Prostate gland (tissue), 2 donors: ENCODE measurements around the gene GAK. TPM values are rescaled to one million over a fixed set of nuclear protein-coding genes. Genes with fewer than 3 reads are reported as not detected.

Source experiments
- DNase-seq: peaks from one replicate; pipeline ENCODE4 v3.0.0-alpha.2; 2019; ENCODE audit warnings: low spot score
- H3K27ac ChIP-seq, 2 donors: fragments of 200-600 bp; sonication (generic); 2 replicates each; pipeline ENCODE4 v1.5.1; 2017 to 2019
- H3K27me3 ChIP-seq: fragments of 200-600 bp; sonication (generic); replicated peaks from 2 replicates; pipeline ENCODE4 v1.5.1; 2019; ENCODE audit not compliant: insufficient read depth
- H3K36me3 ChIP-seq, 2 donors: fragments of 200-600 bp; sonication (generic); 1 replicate in 1 of 2; 2 replicates in 1 of 2; pipeline versions ENCODE4 v1.5.1 to v1.8.1; 2017 to 2019
- H3K4me1 ChIP-seq: fragments of 200-600 bp; sonication (generic); replicated peaks from 2 replicates; pipeline ENCODE4 v1.5.1; 2019
- H3K4me3 ChIP-seq, 2 donors: fragments of 200-600 bp; sonication (generic); 2 replicates each; pipeline ENCODE4 v1.5.1; 2017 to 2019
- H3K9me3 ChIP-seq: fragments of 200-600 bp; sonication (generic); 2 replicates; pipeline ENCODE4 v1.5.1; 2017
- POLR2A ChIP-seq: fragments of 450-650 bp; IDR thresholded peaks from one replicate; pipeline ENCODE4 v1.6.1; 2016; ENCODE audit warnings: antibody characterized with exemption, mild to moderate bottlenecking
- POLR2AphosphoS5 ChIP-seq: sonication (generic); formaldehyde crosslinking; IDR thresholded peaks from one replicate; pipeline ENCODE4 v1.6.1; 2017; ENCODE audit warnings: antibody characterized with exemption
- WGBS: methylation state at CpG from one replicate; pipeline ENCODE4 v1.1.5; 2018; 5-methylcytosine and 5-hydroxymethylcytosine counted together
- intact Hi-C: fragments of 100-400 bp; cut with DNase I; formaldehyde crosslinking; loops from one replicate; pipeline ENCODE4 v1.14.2; 2022
- total RNA-seq, 2 donors: library from RNA; depleted of rRNA; stranded (reverse); fragments of >200 nt; gene quantifications; one replicate each; pipeline ENCODE4 v1.1.0, GENCODE V29; 2016
- TF ChIP-seq, protein P1 (sequence below), 4 experiments: fragments of 200-600 bp in 2 of 4; fragments of 450-650 bp in 2 of 4; sonication (generic) in 2 of 4; IDR thresholded peaks; 1 replicate in 3 of 4; 2 replicates in 1 of 4; pipeline ENCODE4 v1.5.1; 2016 to 2019; ENCODE audit warnings: antibody characterized with exemption in 4 of 4, mild to moderate bottlenecking in 2 of 4, moderate library complexity in 2 of 4

The GAK gene
- total RNA-seq, 2 donors from 2014 or later, result 158 to 181 TPM

GRCh38 chr4:821181-821591, 110.9 kb downstream of the GAK start:
- H3K27me3 ChIP-seq, result peaks cover 28% of the 10 kb centered on the region
- 69% methylated on average over 19 of the region's 22 CpGs for WGBS
- peaks cover 4% of the 10 kb centered on the region for H3K4me1 ChIP-seq

GRCh38 chr4:820230-821172, 111.6 kb downstream of the GAK start:
- Histone ChIP-seq H3K4me3 (no peak overlapping the region), H3K36me3 (no peaks in the 10 kb centered on the region), H3K4me1 (peaks cover 3% of the 10 kb centered on the region), H3K27ac (no peak overlapping the region), H3K27me3 (peaks cover 28% of the 10 kb centered on the region), H3K9me3 (no peaks in the 10 kb centered on the region)
- intact Hi-C loops, result no loop called here
- WGBS, result 83% methylated on average over 23 of the region's 24 CpGs
- no peak for TF ChIP-seq POLR2A
- no peak for DNase-seq

More at GRCh38 chr4:821181-821591, 110.9 kb downstream of the GAK start:
- H3K36me3 ChIP-seq, result no peaks in the 10 kb centered on the region
- TF ChIP-seq, protein P1, sequence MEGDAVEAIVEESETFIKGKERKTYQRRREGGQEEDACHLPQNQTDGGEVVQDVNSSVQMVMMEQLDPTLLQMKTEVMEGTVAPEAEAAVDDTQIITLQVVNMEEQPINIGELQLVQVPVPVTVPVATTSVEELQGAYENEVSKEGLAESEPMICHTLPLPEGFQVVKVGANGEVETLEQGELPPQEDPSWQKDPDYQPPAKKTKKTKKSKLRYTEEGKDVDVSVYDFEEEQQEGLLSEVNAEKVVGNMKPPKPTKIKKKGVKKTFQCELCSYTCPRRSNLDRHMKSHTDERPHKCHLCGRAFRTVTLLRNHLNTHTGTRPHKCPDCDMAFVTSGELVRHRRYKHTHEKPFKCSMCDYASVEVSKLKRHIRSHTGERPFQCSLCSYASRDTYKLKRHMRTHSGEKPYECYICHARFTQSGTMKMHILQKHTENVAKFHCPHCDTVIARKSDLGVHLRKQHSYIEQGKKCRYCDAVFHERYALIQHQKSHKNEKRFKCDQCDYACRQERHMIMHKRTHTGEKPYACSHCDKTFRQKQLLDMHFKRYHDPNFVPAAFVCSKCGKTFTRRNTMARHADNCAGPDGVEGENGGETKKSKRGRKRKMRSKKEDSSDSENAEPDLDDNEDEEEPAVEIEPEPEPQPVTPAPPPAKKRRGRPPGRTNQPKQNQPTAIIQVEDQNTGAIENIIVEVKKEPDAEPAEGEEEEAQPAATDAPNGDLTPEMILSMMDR (IDR thresholded peaks at IDR 0.05), result no peak
- TF ChIP-seq POLR2A, result no peak
- no peak for TF ChIP-seq POLR2AphosphoS5
- no peak for DNase-seq
- intact Hi-C loops, result no loop called here
- H3K4me3 ChIP-seq, result no peak overlapping the region
- H3K9me3 ChIP-seq, result no peaks in the 10 kb centered on the region
- H3K27ac ChIP-seq, result no peak overlapping the region

- intact Hi-C loops, result no loop called here
- no peaks in the 10 kb centered on the region for H3K4me1 ChIP-seq
- H3K36me3 ChIP-seq, result no peaks in the 10 kb centered on the region
- H3K27ac ChIP-seq, result no peak overlapping the region
- H3K9me3 ChIP-seq, result no peaks in the 10 kb centered on the region
- no peak for DNase-seq
- 80% methylated on average over 20 of the region's 20 CpGs for WGBS
- H3K4me3 ChIP-seq, result no peak overlapping the region
- TF ChIP-seq POLR2AphosphoS5 (no peak), POLR2A (no peak)
- TF ChIP-seq, protein P1 (IDR thresholded peaks at IDR 0.05), result no peak
- peaks cover 20% of the 10 kb centered on the region for H3K27me3 ChIP-seq
Observed at GRCh38 chr4:819401-820229, 112.5 kb downstream of the GAK start.

DNA sequence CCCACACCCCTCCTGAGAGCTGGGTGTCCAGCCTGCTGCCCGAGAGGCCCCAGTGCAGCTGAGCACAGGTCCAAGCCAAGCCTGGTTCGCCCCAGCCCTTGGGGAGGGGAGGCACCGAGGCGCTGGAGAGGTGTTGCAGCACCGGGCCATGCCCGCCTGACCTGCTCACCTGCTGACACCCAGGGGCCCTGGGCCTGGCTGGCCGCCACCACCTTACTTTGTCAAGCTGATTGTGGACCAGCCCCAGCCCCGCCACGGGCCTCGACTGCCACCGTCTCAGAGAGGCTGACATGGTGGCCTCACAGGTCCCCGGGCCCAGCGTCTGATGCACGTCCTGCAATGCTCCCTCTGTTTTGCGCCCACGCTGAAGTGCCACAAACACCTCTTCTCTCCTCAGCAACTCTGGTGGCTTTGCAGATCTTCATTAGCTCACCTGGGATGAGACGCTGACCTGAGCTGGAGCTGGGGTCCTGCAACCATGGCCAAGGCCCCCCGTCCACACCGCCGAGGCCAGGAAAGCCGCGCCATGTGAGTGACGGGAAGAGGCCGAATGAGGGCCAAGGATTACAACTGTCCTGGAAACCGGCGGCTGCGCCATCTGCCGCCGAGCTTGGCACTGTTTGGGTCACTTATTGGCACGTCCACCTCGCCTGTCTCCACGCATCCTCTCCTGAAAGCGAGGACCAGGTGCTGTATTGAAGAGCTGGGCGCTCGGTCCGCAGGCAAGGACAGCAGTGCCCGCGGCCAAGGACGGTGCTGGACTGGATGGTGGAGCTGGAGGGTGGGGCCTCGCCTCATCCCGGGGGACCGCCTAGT, 113.8 kb downstream of the GAK start:
- TF ChIP-seq POLR2A, result no peak
- TF ChIP-seq, protein P1 (IDR thresholded peaks at IDR 0.05), result no peak
- Histone ChIP-seq H3K27ac (no peak overlapping the region), H3K9me3 (no peaks in the 10 kb centered on the region), H3K36me3 (no peaks in the 10 kb centered on the region), H3K4me1 (no peaks in the 10 kb centered on the region), H3K4me3 (no peak overlapping the region), H3K27me3 (peaks cover 16% of the 10 kb centered on the region)
- 90% methylated on average over 33 of the region's 42 CpGs for WGBS
- intact Hi-C loops, result no loop called here
- DNase-seq, result no peak
